Sigmoid colon (tissue), 7 donors: Measurements from ENCODE around the gene KLK10. TPM values are rescaled to one million over a fixed set of nuclear protein-coding genes. Genes with fewer than 3 reads are reported as not detected.

ENCODE experiments used
- DNase-seq: peaks from one replicate; pipeline ENCODE4 v3.0.0-alpha.2; 2019
- H3K27ac ChIP-seq, 4 donors: fragments of 200-600 bp; sonication (generic); one replicate each; pipeline ENCODE4 v1.5.1; 2016 to 2019; ENCODE audit warnings: mild to moderate bottlenecking in 1 of 4
- H3K27me3 ChIP-seq, 3 donors: fragments of 200-600 bp; sonication (generic); one replicate each; pipeline ENCODE4 v1.5.1; 2019; ENCODE audit warnings: mild to moderate bottlenecking in 1 of 3
- H3K36me3 ChIP-seq, 4 donors: fragments of 200-600 bp; sonication (generic); one replicate each; pipeline ENCODE4 v1.5.1; 2016 to 2019
- H3K4me1 ChIP-seq, 4 donors: fragments of 200-600 bp; sonication (generic); one replicate each; pipeline ENCODE4 v1.5.1; 2017 to 2019
- H3K4me3 ChIP-seq, 4 donors: fragments of 200-600 bp; sonication (generic); one replicate each; pipeline ENCODE4 v1.5.1; 2017 to 2019; ENCODE audit warnings: mild to moderate bottlenecking in 2 of 4, moderate library complexity in 1 of 4
- H3K9me3 ChIP-seq, 4 donors: fragments of 200-600 bp in 3 of 4; sonication (generic) in 3 of 4; one replicate each; pipeline versions ENCODE4 v1.5.1 to v1.6.1; 2013 to 2019
- CTCF ChIP-seq, 4 experiments: fragments of 450-650 bp in 3 of 4; fragments of 200-600 bp in 1 of 4; IDR thresholded peaks; one replicate each; pipeline ENCODE4 v1.5.1; 2016 to 2019; ENCODE audit warnings: antibody characterized with exemption in 4 of 4, mild to moderate bottlenecking in 3 of 4, moderate library complexity in 2 of 4
- EP300 ChIP-seq, 4 donors: sonication (generic); formaldehyde crosslinking; IDR thresholded peaks; one replicate each; pipeline ENCODE4 v1.6.1; 2017; ENCODE audit warnings: antibody characterized with exemption in 4 of 4
- POLR2A ChIP-seq, 2 donors: fragments of 450-650 bp; IDR thresholded peaks; one replicate each; pipeline ENCODE4 v1.6.1; 2016; ENCODE audit warnings: antibody characterized with exemption in 2 of 2, mild to moderate bottlenecking in 2 of 2, moderate library complexity in 2 of 2
- POLR2AphosphoS5 ChIP-seq, 4 donors: sonication (generic); formaldehyde crosslinking; IDR thresholded peaks; one replicate each; pipeline ENCODE4 v1.6.1; 2017; ENCODE audit warnings: antibody characterized with exemption in 4 of 4
- WGBS, 2 donors: extraction: QIAGEN DNeasy Blood & Tissue Kit; methylation state at CpG; one replicate each; pipeline ENCODE4 v1.1.7; 2013; 5-methylcytosine and 5-hydroxymethylcytosine counted together
- intact Hi-C: fragments of 100-400 bp; cut with DNase I; formaldehyde crosslinking; loops from one replicate; pipeline ENCODE4 v1.15.1; 2023
- polyA plus RNA-seq, 3 donors: library from polyadenylated mRNA; stranded (reverse); fragments of 200-250 nt; gene quantifications; one replicate each; pipeline ENCODE4 v1.2.3, GENCODE V29; 2013
- total RNA-seq, 4 donors: library from RNA; depleted of rRNA; stranded (reverse); fragments of >200 nt; gene quantifications; one replicate each; pipeline ENCODE4 v1.1.0, GENCODE V29; 2016
- donor health status: healthy with polysubstance abuse.
- donor health status: Bipolar disorder and iron deficiency.
- donor health status: healthy.

The KLK10 gene, protein sequence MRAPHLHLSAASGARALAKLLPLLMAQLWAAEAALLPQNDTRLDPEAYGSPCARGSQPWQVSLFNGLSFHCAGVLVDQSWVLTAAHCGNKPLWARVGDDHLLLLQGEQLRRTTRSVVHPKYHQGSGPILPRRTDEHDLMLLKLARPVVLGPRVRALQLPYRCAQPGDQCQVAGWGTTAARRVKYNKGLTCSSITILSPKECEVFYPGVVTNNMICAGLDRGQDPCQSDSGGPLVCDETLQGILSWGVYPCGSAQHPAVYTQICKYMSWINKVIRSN
- 1 to 10 TPM in 1 of 4 donors, under 1 TPM in 1, not detected in 2; 0.82 to 2.5 TPM for total RNA-seq
- under 1 TPM; 0.60 to 0.69 (median 0.67) TPM for polyA plus RNA-seq

GRCh38 chr19:51019544-51019925 lies at the start of gene KLK10:
Gene KLK10 (minus strand): TSS chr19:51019709. CDS start chr19:51019130, 579 bp downstream.
- WGBS, 2 donors: 2 to 5% methylated on average over 14 of the region's 14 CpGs
- H3K4me1 ChIP-seq: peaks cover 0 to 26% (median 18%) of the 10 kb centered on the region in 4 donors
- DNase-seq: no peak
- intact Hi-C loops: no loop called here
- TF ChIP-seq POLR2A (IDR thresholded peaks at IDR 0.05): no peak
- no peak for TF ChIP-seq CTCF (IDR thresholded peaks at IDR 0.05)
- TF ChIP-seq EP300 (IDR thresholded peaks at IDR 0.05): no peak
- TF ChIP-seq POLR2AphosphoS5 (IDR thresholded peaks at IDR 0.05): no peak
- H3K27me3 ChIP-seq: peaks cover 20 to 88% (median 62%) of the 10 kb centered on the region in 3 donors
- no peaks in the 10 kb centered on the region for H3K36me3 ChIP-seq
- peak within 1 kb of the TSS in 1 of 4 donors; percentile 42 for H3K27ac ChIP-seq
- H3K9me3 ChIP-seq: no peaks in the 10 kb centered on the region
- peak within 1 kb of the TSS in 3 of 4 donors; percentile 16 to 26 (median 20) for H3K4me3 ChIP-seq

GRCh38 chr19:51066393-51067186 lies 47.1 kb upstream of the KLK10 start:
- H3K27me3 ChIP-seq: peaks cover 8 to 38% (median 20%) of the 10 kb centered on the region in 3 donors
- no peak for DNase-seq
- H3K27ac ChIP-seq: no peak overlapping the region
- TF ChIP-seq POLR2A (IDR thresholded peaks at IDR 0.05) (no peak), CTCF (IDR thresholded peaks at IDR 0.05) (no peak), POLR2AphosphoS5 (IDR thresholded peaks at IDR 0.05) (no peak), EP300 (IDR thresholded peaks at IDR 0.05) (no peak)
- no peaks in the 10 kb centered on the region for H3K9me3 ChIP-seq
- peaks cover 0 to 9% (median 3%) of the 10 kb centered on the region in 4 donors for H3K4me1 ChIP-seq
- no peak overlapping the region for H3K4me3 ChIP-seq
- WGBS, 2 donors: 44 to 65% methylated on average over 7 of the region's 7 CpGs
- intact Hi-C loops: no loop called here
- no peaks in the 10 kb centered on the region for H3K36me3 ChIP-seq

DNA sequence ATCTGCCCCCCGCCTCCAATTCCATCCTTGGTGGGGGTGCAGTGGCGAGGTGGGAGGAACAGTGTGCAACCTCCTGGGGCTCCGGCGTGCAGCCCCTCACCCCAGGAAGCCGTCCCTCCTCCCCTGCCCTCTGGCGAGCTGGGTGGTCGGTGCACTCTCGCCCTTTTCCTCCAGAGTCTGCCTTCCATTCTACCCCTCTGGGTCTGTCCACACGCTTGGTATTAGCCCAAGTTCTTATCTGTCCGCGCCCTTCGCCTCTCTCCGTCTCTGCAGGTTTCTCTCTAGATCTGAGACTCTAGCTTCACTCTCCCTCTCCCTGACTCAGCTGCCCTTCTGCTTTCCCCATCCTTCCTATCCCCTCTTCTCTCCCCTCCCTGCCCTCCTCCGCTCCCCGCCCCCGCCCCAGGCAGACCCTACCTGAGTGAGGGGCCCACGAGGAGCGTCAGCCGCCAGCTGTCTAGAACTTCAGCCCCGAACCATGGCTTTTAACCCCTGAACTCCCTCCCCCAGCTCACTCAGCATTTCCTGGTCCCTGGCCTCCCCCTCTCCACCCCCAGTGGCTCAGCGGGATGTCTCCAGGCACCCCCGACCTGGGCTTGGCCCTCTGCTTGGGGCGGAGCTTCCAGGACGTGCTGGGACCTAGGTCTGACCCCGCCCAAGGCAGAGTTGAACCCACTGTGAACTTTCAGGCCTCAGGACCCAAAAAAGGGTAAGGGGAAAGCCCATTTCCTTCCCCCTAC lies 45.9 kb upstream of the KLK10 start:
- WGBS, 2 donors: 11 to 15% methylated on average over 25 of the region's 25 CpGs
- Histone ChIP-seq H3K4me3 (peak overlapping the region in 1 of 4 donors; percentile 14), H3K9me3 (no peaks in the 10 kb centered on the region), H3K36me3 (no peaks in the 10 kb centered on the region), H3K27ac (no peak overlapping the region), H3K27me3 (peaks cover 8 to 41% (median 20%) of the 10 kb centered on the region in 3 donors), H3K4me1 (peaks cover 0 to 9% (median 3%) of the 10 kb centered on the region in 4 donors)
- no peak for DNase-seq
- TF ChIP-seq POLR2A (IDR thresholded peaks at IDR 0.05) (no peak), EP300 (IDR thresholded peaks at IDR 0.05) (no peak), CTCF (IDR thresholded peaks at IDR 0.05) (no peak), POLR2AphosphoS5 (IDR thresholded peaks at IDR 0.05) (no peak)
- intact Hi-C loops: no loop called here

- no peaks in the 10 kb centered on the region for H3K9me3 ChIP-seq
These were observed 45.2 kb upstream of the KLK10 start, which contains the start of gene KLK13 for GRCh38 chr19:51064534-51065220. Gene KLK13 (minus strand): TSS chr19:51065092. CDS start chr19:51065067, 25 bp downstream.

More at GRCh38 chr19:51064534-51065220, 45.2 kb upstream of the KLK10 start, which contains the start of gene KLK13:
- Histone ChIP-seq H3K36me3 (no peaks in the 10 kb centered on the region), H3K4me3 (peak within 1 kb of the TSS in 1 of 4 donors; percentile 14), H3K4me1 (peaks cover 0 to 9% (median 3%) of the 10 kb centered on the region in 4 donors), H3K27ac (no peak within 1 kb of the TSS), H3K27me3 (peaks cover 8 to 47% (median 20%) of the 10 kb centered on the region in 3 donors)
- no peak for DNase-seq
- 15 to 18% methylated on average over 38 of the region's 38 CpGs for WGBS, 2 donors
- intact Hi-C loops: no loop called here
- TF ChIP-seq CTCF (IDR thresholded peaks at IDR 0.05) (no peak), POLR2AphosphoS5 (IDR thresholded peaks at IDR 0.05) (no peak), EP300 (IDR thresholded peaks at IDR 0.05) (no peak), POLR2A (IDR thresholded peaks at IDR 0.05) (no peak)
